H9 (cell line): Measurements from ENCODE around the gene GOLPH3L. TPM values are rescaled to one million over a fixed set of nuclear protein-coding genes. Genes with fewer than 3 reads are reported as not detected.

Experiments used
- DNase-seq: peaks from one replicate; pipeline ENCODE4 v3.0.0-alpha.2; 2017
- H2AFZ ChIP-seq: one replicate; pipeline ENCODE4 v1.6.1; 2013; ENCODE audit warnings: mild to moderate bottlenecking, low read length, control low read depth, moderate library complexity
- H2AK5ac ChIP-seq: 2 replicates; pipeline ENCODE4 v1.6.1; 2013; ENCODE audit warnings: low read length, control low read depth, mixed read lengths; ENCODE audit not compliant: insufficient read length
- H2BK120ac ChIP-seq: one replicate; pipeline ENCODE4 v1.6.1; 2013; ENCODE audit warnings: low read depth, mild to moderate bottlenecking, low read length, control low read depth, inconsistent platforms; ENCODE audit not compliant: poor library complexity, severe bottlenecking
- H2BK12ac ChIP-seq: 2 replicates; pipeline ENCODE4 v1.6.1; 2013; ENCODE audit warnings: low read length, control low read depth, mixed read lengths, low read depth; ENCODE audit not compliant: insufficient read length
- H2BK15ac ChIP-seq: 2 replicates; pipeline ENCODE4 v1.6.1; 2013; ENCODE audit warnings: low read depth, low read length, control low read depth
- H2BK20ac ChIP-seq: one replicate; pipeline ENCODE4 v1.6.1; 2013; ENCODE audit warnings: low read depth, mild to moderate bottlenecking, low read length, control low read depth, inconsistent platforms; ENCODE audit not compliant: poor library complexity, severe bottlenecking
- H2BK5ac ChIP-seq: 2 replicates; pipeline ENCODE4 v1.6.1; 2013; ENCODE audit warnings: low read length, control low read depth, mixed read lengths; ENCODE audit not compliant: insufficient read length
- H3K14ac ChIP-seq: 2 replicates; pipeline ENCODE4 v1.6.1; 2013; ENCODE audit warnings: low read length, control low read depth; ENCODE audit not compliant: insufficient read depth
- H3K18ac ChIP-seq: 2 replicates; pipeline ENCODE4 v1.6.1; 2013; ENCODE audit warnings: low read depth, mild to moderate bottlenecking, mixed read lengths, low read length, control low read depth; ENCODE audit not compliant: insufficient read length
- H3K23ac ChIP-seq: 2 replicates; pipeline ENCODE4 v1.6.1; 2013; ENCODE audit warnings: low read length, control low read depth, mixed read lengths, low read depth; ENCODE audit not compliant: insufficient read length
- H3K23me2 ChIP-seq: 2 replicates; pipeline ENCODE4 v1.6.1; 2013; ENCODE audit warnings: low read depth, mild to moderate bottlenecking, mixed read lengths, low read length, control low read depth; ENCODE audit not compliant: insufficient read length, poor library complexity, severe bottlenecking
- H3K27ac ChIP-seq: 2 replicates; pipeline ENCODE4 v1.5.1; 2013; ENCODE audit warnings: low read length, control low read depth, mixed read lengths, low read depth; ENCODE audit not compliant: insufficient read length
- H3K27me3 ChIP-seq: 2 replicates; pipeline ENCODE4 v1.6.1; 2013; ENCODE audit warnings: low read length, control low read depth, inconsistent platforms; ENCODE audit not compliant: insufficient read depth
- H3K4ac ChIP-seq: 2 replicates; pipeline ENCODE4 v1.6.1; 2013; ENCODE audit warnings: low read depth, mild to moderate bottlenecking, control low read depth, inconsistent platforms, low read length, moderate library complexity
- H3K4me1 ChIP-seq: 2 replicates; pipeline ENCODE4 v1.6.1; 2013; ENCODE audit warnings: low read length, control low read depth, inconsistent platforms; ENCODE audit not compliant: insufficient read depth
- H3K4me2 ChIP-seq: 2 replicates; pipeline ENCODE4 v1.6.1; 2013; ENCODE audit warnings: low read length, control low read depth, mixed read lengths; ENCODE audit not compliant: insufficient read length, insufficient read depth
- H3K56ac ChIP-seq: 2 replicates; pipeline ENCODE4 v1.6.1; 2013; ENCODE audit warnings: low read depth, mild to moderate bottlenecking, mixed read lengths, low read length, control low read depth; ENCODE audit not compliant: insufficient read length
- H3K79me1 ChIP-seq: 2 replicates; pipeline ENCODE4 v1.6.1; 2013; ENCODE audit warnings: low read depth, mild to moderate bottlenecking, moderate library complexity, low read length, control low read depth, inconsistent platforms; ENCODE audit not compliant: insufficient read depth, poor library complexity, severe bottlenecking
- H3K79me2 ChIP-seq: 2 replicates; pipeline ENCODE4 v1.6.1; 2013; ENCODE audit warnings: low read length, control low read depth, inconsistent platforms; ENCODE audit not compliant: insufficient read depth
- H3K9ac ChIP-seq: 2 replicates; pipeline ENCODE4 v1.6.1; 2013; ENCODE audit warnings: low read length, control low read depth, mixed read lengths; ENCODE audit not compliant: insufficient read length; ENCODE audit errors: extremely low read depth
- H3K9me3 ChIP-seq: one replicate; pipeline ENCODE4 v1.6.1; 2013; ENCODE audit warnings: low read depth, low read length, inconsistent platforms; ENCODE audit not compliant: control insufficient read depth
- H3T11ph ChIP-seq: one replicate; pipeline ENCODE4 v1.6.1; 2013; ENCODE audit warnings: mild to moderate bottlenecking, low read length, control low read depth, inconsistent platforms
- H4K20me1 ChIP-seq: one replicate; pipeline ENCODE4 v1.6.1; 2013; ENCODE audit not compliant: control insufficient read depth, insufficient read length, insufficient read depth
- H4K5ac ChIP-seq: 2 replicates; pipeline ENCODE4 v1.6.1; 2013; ENCODE audit warnings: low read depth, mild to moderate bottlenecking, mixed read lengths, low read length, control low read depth; ENCODE audit not compliant: insufficient read length
- H4K8ac ChIP-seq: replicated peaks from 2 replicates; pipeline ENCODE4 v1.6.1; 2013; ENCODE audit warnings: low read length, control low read depth, mixed read lengths, low read depth; ENCODE audit not compliant: insufficient read length
- H4K91ac ChIP-seq: 2 replicates; pipeline ENCODE4 v1.6.1; 2013; ENCODE audit warnings: low read depth, mild to moderate bottlenecking, moderate library complexity, mixed read lengths, low read length, control low read depth; ENCODE audit not compliant: insufficient read length
- H3K27ac Mint-ChIP-seq, 3 experiments: 2 replicates in 2 of 3; 3 replicates in 1 of 3; pipeline ENCODE4 v1.8.0; 2020 to 2021; ENCODE audit warnings: mixed read lengths in 3 of 3, mild to moderate bottlenecking in 1 of 3, moderate library complexity in 1 of 3
- H3K27me3 Mint-ChIP-seq: 2 replicates; pipeline ENCODE4 v1.8.0; 2021; ENCODE audit warnings: low read depth, mild to moderate bottlenecking, moderate library complexity, mixed read lengths
- H3K36me3 Mint-ChIP-seq, 3 experiments: 2 replicates in 2 of 3; 3 replicates in 1 of 3; pipeline ENCODE4 v1.8.0; 2020 to 2021; ENCODE audit warnings: low read depth in 3 of 3, mixed read lengths in 3 of 3; ENCODE audit not compliant: insufficient read depth in 1 of 3
- H3K4me1 Mint-ChIP-seq, 2 experiments: 2 replicates each; pipeline ENCODE4 v1.8.0; 2020; ENCODE audit warnings: mixed read lengths in 2 of 2
- H3K4me3 Mint-ChIP-seq, 2 experiments: 2 replicates in 1 of 2; 3 replicates in 1 of 2; pipeline ENCODE4 v1.8.0; 2020 to 2021; ENCODE audit warnings: mild to moderate bottlenecking in 2 of 2, mixed read lengths in 2 of 2, moderate library complexity in 1 of 2
- H3K9me3 Mint-ChIP-seq, 2 experiments: 2 replicates in 1 of 2; 3 replicates in 1 of 2; pipeline ENCODE4 v1.8.0; 2020; ENCODE audit warnings: mild to moderate bottlenecking in 2 of 2, mixed read lengths in 2 of 2, moderate library complexity in 1 of 2
- CTCF ChIP-seq: fragments of 200-600 bp; sonication (generic); conservative IDR thresholded peaks from 3 replicates; pipeline ENCODE4 v1.8.0; 2021; ENCODE audit warnings: antibody characterized with exemption, mild to moderate bottlenecking
- WGBS: extraction: QIAGEN DNeasy Blood & Tissue Kit; methylation state at CpG from one replicate; pipeline ENCODE4 v1.1.7; 2013; ENCODE audit warnings: missing lambda C conversion rate, low lambda C conversion rate, mixed read lengths; ENCODE audit not compliant: insufficient read length; ENCODE audit errors: extremely low coverage; 5-methylcytosine and 5-hydroxymethylcytosine counted together
- long read RNA-seq: library from polyadenylated mRNA; unstranded; transcript quantifications from one replicate; pipeline ENCODE4 v2.0.0, GENCODE V29; 2020
- total RNA-seq: library from RNA; stranded (reverse); gene quantifications from 2 replicates; pipeline ENCODE4 v1.2.1, GENCODE V29; 2021

The GOLPH3L gene
- total RNA-seq = 30.0 and 30.5 TPM in 2 replicates
- long read RNA-seq, transcript GOLPH3L-201 (5 exons, 2,999 nt) = major isoform, 82 of 113 reads
- long read RNA-seq, transcript GOLPH3L-202 (6 exons, 973 nt) = minor isoform, 7 of 113 reads
- long read RNA-seq, partial matches to known transcripts = 2 of 113 reads
- long read RNA-seq, other reads (novel, unspliced or antisense) = 21 of 113 reads

- H2BK120ac ChIP-seq = no peak within 1 kb of the TSS
These were observed at the start of gene GOLPH3L for GRCh38 chr1:150696995-150697927. TSS of gene GOLPH3L (minus strand) at chr1:150697154. CDS start at chr1:150694838, 2,316 bp downstream.

More at GRCh38 chr1:150696995-150697927, at the start of gene GOLPH3L:
- Histone ChIP-seq H3K79me2 (peaks cover 2% of the 10 kb centered on the region; the same call in 1 of the 2 replicates), H2BK12ac (no peak within 1 kb of the TSS), H4K5ac (no peak within 1 kb of the TSS), H4K8ac (no peak within 1 kb of the TSS), H2BK20ac (no peak within 1 kb of the TSS), H2AFZ (no peak within 1 kb of the TSS), H3K14ac (no peak within 1 kb of the TSS), H3K9ac (peak within 1 kb of the TSS; percentile 84), H3K18ac (peak within 1 kb of the TSS; percentile 73), H3K4ac (no peak within 1 kb of the TSS), H3K27ac (no peak within 1 kb of the TSS), H3T11ph (no peak within 1 kb of the TSS), H2AK5ac (no peak within 1 kb of the TSS), H3K4me1 (no peaks in the 10 kb centered on the region), H3K23me2 (peaks cover 4% of the 10 kb centered on the region), H3K9me3 (no peaks in the 10 kb centered on the region), H4K91ac (no peak within 1 kb of the TSS), H2BK5ac (no peak within 1 kb of the TSS), H3K27me3 (no peaks in the 10 kb centered on the region), H3K56ac (no peak within 1 kb of the TSS), H4K20me1 (no peaks in the 10 kb centered on the region), H3K23ac (no peak within 1 kb of the TSS), H2BK15ac (no peak within 1 kb of the TSS), H3K79me1 (no peaks in the 10 kb centered on the region), H3K4me2 (peak within 1 kb of the TSS; percentile 57)
- no CpG with 5 or more reads among the region's 18 CpGs for WGBS
- H3K36me3 Mint-ChIP-seq = peaks cover 10 to 31% (median 28%) of the 10 kb centered on the region in 3 experiments; a peak in 6 of 7 replicates
- peak within 1 kb of the TSS; percentile 95 to 98 for H3K4me3 Mint-ChIP-seq
- H3K9me3 Mint-ChIP-seq = no peaks in the 10 kb centered on the region
- peak; percentile 99 for DNase-seq
- no peaks in the 10 kb centered on the region for H3K27me3 Mint-ChIP-seq
- TF ChIP-seq CTCF = no peak
- peak within 1 kb of the TSS; percentile 98 to 99 (median 99) for H3K27ac Mint-ChIP-seq
- peaks cover 11% of the 10 kb centered on the region in 2 experiments for H3K4me1 Mint-ChIP-seq
